NCI-H1417 (cell line): Measurements from ENCODE around the gene FOXK2.
A peak's percentile ranks its signal among the peaks of the same experiment; 100 is the strongest.

Source experiments
- DNase-seq, 3 experiments: peaks; one replicate each; lab custom pipeline; 2025; lab: John Stamatoyannopoulos, UW

FOXK2 gene

GRCh38 chr17:82605939-82606600, 86.5 kb downstream of the FOXK2 start:
- DNase-seq: no peak

DNA sequence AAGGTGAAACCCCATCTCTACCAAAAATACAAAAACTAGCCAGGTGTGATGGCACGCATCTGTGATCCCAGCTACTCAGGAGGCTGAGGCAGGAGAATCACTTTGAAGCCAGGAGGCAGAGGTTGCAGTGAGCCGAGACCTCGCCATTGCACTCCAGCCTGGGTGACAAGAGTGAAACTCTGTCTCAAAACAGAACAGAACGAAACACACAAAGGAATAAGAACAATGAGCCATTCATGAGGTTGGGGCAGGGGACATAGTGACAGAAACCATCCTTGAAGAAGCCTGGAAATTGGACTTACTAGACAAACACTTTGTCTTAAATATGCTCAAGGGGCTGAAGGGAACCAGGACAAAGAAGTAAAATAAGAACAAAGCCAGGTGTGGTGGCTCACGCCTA, 89.3 kb downstream of the FOXK2 start:
- no peak for DNase-seq

- DNase-seq: no peak
These were observed 90.1 kb downstream of the FOXK2 start for GRCh38 chr17:82609655-82610054.

DNA sequence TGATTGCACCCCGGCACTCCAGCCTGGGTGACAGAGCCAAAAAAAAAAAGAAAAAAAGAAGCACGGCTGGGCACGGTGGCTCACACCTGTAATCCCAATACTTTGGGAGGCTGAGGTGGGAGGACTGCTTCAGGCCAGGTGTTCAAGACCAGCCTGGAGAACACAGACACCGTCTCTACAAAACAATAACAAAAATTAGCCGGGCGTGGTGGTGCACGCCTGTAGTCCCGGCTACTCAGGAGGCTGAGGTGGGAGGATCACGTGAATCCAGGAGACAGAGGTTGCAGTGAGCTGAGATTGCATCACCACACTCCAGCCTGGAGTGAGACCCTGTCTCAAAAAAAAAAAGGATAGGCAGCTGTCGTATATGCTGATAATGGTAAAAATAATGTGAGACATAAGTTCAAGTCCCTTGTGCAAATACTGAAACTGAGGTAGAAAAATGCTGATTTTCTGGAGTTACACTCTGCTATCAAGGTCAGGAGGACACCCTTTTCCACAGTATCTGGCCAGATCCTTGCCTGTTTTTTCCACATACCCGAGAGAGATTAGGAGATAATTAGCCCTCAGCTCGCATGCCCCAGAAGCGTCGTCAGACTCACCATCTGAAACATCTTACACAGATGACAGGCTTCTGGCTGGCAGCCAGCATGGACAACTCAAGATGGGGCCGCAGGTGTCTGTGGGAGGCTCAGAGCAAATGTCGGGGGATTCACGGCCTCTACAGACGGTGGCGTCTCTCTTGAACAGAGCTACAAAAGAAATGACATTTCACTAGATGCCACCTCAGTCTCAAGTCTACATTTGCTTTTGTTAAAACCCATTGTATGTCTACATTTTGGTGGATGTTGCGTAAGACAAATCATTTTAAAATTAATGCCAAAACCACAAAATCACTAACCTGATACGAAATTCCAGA, 91.9 kb downstream of the FOXK2 start:
- peak; percentile 27 to 88 (median 43) for DNase-seq

- DNase-seq: peak; percentile 15 to 47 (median 39)
These were observed 94.0 kb downstream of the FOXK2 start for GRCh38 chr17:82613283-82614094.

DNA sequence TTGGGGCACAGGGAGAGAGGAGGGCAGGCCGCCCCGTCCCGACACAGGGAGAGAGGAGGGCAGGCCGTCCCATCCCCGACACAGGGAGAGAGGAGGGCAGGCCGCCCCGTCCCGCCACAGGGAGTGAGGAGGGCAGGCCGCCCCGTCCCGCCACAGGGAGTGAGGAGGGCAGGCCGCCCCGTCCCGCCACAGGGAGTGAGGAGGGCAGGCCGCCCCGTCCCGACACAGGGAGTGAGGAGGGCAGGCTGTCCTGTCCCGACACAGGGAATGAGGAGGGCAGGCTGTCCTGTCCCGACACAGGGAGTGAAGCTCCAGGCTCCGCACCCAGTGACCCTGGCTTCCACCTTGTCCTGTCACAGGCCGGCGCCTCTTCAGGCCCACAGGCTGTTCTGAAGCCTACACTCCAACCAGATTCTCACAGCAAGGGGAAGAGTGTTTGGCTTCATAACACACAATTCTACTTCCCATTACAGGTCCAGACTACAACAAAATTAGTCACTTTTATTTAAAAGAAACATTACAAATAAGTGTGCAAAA, 94.6 kb downstream of the FOXK2 start:
- no peak for DNase-seq

DNA sequence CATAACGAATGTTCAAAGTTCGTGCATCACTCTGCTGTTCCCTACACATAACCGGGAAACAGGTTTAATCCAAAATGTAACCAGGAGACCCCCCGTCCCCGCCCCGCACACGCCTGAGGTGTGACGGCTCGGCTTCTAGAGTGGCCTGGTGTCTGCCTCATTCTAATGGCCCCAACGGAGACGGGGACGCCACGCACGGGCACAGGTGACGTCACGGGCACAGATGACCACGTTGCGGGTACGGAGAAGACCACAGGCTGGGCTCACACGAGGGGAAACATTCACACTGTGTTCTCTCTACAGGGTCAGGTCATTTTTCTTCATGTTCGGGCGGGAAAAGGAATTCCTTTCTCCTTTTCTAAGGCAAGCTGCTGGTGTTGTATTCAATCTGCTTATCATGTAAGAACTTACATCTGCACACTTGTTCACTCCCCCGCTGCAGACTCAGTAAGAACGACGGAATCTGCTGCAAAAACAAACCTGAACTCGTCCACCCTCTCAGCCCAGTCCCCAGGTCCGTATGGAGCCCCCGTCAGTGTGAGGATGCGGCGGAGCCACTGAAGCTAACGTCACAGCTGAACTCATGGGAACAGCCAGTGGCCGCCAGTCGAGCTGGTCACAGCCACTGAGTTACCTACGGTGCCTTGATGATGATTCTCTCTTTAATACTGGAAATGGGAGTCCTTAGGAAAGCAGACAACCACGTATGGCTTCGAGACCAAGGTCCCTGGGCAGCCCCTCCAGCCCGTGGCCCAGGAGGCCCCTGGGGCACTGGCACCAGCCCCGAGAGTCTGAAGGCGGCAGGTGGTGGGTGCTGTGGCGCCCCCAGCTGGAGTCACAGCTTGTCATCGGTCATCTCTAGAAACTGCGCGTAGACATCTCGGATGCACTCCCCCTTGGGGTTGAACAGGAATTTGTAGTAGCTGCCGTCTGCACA, 95.8 kb downstream of the FOXK2 start:
- no peak for DNase-seq

DNA sequence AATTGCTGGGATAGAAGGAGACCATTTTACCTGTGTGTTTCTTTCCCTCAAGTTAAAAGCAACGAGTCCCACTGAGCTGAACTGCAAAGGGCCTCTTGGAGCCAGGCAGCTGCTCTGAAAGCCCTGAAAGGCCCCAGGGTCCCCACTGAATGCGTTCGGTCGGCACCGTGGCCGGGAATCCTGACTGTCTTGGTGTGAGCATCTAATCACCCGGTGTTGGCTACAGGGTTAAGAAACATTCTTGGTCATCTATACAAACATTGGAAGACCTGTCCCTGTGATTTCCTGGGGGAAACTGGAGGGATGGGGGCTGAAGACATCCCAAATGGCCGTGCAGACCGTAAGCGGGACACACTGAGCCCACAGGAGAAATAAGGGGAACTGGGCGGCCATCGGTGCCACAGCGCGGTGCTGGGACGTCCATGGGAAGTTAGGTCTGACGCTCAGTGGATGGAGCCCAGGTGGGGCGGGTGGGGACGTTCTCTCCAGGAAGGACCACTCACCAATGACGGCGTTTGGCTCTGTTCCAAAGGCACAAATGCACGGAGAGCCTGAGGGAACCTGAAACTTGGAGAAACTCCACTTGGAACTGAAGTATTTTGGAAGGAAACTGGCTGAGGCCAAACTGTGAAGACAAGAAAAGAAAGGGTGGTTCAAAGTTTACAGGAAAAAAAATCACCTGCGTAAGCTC, 96.6 kb downstream of the FOXK2 start:
- DNase-seq: no peak

DNA sequence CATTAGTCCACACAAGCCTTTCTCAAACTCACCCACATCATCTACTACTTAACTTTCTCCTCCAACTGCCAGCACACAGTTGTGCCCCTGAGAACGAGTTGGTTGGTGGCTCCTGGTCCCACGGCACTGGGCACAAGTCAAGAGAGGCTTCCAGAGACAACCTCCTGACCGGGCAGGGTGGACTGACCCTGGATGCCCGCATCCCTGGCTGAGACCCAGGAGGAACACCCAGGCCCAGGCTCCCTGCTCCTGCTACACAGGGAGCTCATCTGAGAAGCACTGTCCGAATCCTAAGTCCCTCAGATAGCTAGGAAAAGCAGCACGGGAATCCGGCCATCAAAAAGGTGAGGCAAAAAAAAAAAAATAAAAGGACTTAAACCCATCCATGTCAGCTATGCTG, 99.7 kb downstream of the FOXK2 start:
- DNase-seq: no peak

DNA sequence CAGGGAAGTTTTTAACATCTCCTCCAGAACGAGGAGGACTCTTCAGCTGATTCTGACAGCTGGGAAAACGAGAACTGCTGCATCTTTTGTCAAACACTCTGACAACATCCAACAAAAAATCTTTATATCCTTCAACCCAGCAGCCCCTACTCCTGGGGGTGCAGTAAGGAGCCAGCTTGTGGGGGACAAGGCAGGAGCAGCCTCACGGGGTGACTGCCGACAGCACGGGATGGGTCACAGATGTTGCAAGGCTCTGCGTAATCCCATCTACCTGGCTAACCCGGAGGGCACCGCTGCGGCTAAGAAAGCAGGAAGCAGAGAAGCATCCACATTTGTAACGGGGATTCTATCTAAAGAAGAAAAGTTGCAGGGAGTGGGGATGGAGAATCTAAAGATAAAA, 100.1 kb downstream of the FOXK2 start:
- DNase-seq: no peak

DNA sequence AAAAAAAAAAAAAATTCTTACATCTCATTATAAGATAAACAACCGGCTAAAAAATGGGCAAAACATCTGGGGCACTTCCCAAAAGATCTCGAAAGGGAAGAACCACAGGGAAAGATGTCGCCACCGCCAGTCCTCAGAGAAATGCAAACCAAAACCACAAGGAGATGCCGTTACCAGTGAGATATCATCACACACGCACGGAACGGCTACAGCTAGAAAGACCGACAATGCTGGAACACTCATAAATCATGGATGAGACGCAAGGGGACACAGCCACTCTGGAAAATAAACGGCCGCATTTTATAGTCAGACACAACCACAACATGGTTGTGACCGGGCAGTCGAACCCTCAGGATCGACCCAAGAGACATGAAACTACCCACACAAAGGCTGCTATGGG, 104.2 kb downstream of the FOXK2 start:
- DNase-seq: no peak

DNA sequence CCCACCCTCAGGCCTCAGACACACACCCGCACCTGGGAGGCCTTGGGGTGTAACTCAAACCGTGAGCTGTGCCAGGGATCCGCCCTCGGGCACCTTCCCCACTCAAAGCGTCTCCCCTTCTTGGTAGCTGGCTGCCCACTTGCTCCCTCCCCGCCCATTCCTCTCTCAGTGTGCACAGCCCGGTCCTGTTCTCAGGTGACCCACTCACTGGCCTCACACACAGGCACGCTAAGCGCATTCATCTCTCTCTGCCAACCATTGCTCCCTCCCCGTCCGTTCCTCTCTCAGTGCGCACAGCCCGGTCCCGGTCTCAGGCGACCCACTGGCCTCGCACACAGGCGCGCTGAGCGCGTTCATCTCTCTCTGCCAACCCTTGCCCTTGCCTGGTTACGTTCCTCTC, 107.9 kb downstream of the FOXK2 start:
- DNase-seq: no peak

DNA sequence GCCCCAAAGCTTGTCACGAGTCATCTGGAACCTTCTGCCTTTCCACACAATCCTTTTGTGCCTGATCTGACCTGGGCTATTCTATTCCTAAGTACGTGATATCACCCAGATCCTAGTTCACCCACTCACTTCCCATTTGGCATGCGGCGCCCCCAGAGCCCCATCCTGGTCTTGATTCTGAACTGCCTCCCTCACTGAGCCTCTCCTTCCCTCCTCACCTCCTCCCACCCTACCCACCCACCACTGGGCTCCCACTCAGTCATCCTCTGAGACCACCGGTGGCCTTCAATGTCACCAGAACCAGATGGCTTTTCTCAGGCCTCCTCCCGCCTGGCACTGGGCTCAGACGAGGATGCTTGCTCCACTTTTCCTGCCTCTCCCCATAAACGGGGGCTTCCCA, 110.2 kb downstream of the FOXK2 start:
- DNase-seq: no peak

DNA sequence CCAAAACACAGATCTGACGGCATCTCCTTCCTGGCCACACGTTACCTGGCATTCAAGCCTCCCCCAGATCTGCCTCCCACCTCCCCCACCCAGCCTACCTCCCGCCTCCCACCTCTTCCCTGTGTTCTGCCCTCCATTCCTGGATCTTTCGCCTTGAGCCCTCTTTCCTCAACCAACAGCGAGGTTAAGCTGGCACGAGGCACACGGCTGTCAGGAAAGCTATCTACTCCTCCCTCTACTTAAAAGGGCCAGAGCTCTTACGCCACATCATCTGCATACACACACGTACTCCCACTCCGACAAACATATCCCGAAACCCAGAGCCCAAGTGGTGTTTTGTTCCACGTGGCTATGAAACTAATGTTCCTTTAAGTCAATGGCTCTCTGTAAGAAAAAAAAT, 110.7 kb downstream of the FOXK2 start:
- DNase-seq: no peak

- DNase-seq: no peak
These were observed 112.0 kb downstream of the FOXK2 start for GRCh38 chr17:82631544-82631943.

DNA sequence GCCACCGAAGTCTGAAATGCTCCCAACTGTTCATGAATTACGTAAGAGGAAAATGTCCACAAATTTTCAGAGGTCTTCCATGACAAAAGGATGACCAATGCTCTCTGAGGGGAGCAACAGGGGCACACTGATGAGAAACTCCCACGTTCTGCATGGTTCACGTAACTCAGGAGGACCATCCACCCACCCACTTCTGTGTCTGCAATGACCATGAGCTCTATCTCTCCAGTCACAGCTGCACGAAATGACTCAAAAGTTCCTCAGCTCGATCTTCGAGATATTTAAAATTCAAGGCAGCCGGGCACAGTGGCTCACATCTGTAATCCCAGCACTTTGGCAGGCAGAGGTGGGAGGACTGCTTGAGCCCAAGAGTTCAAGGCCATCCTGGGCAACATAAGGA, 112.9 kb downstream of the FOXK2 start:
- no peak for DNase-seq

- DNase-seq: no peak
These were observed 113.8 kb downstream of the FOXK2 start for GRCh38 chr17:82633343-82633742.

DNA sequence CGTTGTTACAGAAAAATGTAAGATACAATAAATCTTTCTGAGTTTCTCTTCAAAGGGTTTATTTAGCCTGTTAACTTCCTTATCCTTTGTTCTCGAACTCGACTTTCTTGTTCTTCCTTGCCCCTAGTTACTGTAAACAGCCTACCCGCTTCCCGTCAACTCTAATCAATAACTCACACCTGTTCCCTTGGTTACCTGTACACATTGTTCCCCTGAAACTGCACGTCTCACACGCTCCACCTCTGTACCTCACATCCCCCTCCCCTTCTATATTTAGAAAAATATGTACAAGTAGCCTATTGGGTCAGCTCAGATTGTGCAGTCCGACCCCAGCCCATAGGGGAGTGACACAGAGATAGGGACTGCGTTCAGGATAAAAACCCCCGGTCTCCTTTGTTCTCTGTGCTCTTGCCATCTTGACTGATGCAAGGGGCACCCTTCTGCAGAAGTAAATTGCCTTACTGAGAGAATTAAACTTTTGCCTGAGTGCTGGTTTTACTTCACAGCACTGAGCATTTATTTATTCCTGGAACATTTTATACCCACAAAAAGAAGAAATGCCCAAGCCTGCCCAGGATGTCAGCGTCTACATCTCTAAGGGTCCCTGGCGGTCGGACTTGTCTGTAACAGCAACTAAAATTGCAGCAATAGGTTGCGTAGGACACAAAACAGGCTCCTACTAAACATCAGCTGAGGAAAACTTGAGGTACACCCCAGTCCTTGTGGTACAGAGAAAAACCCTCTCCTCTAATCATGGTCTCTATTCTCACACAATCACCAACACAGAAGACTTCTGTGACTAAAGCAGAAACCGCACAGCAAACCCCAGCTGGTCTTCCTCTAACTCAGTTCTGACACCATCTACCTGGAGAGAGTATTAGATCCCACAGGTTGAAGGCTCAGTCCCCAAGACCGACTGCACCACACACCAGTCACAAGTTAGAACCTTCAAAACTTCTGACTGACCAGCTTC, 117.4 kb downstream of the FOXK2 start:
- peak in 1 of 3 experiments; percentile 19 for DNase-seq

GRCh38 chr17:82638183-82638773, 118.7 kb downstream of the FOXK2 start:
- no peak for DNase-seq
